Posterior cingulate gyrus (tissue), 11 donors: ENCODE data around the gene ZNF599.
"Not testable (repeated sequence)": the region's sequence is repeated elsewhere in the genome, so short reads cannot be mapped to it uniquely, and the experiment has no call there.

Experiments used
- DNase-seq, 10 donors: peaks; one replicate each; pipeline versions ENCODE4 v3.0.0 to v3.0.0-alpha.2; 2020 to 2021; ENCODE audit warnings: mixed read lengths in 3 of 10
- intact Hi-C: fragments of 100-400 bp; cut with DNase I; formaldehyde crosslinking; loops from one replicate; pipeline ENCODE4 v1.15.1; 2023

ZNF599 gene

GRCh38 chr19:34772697-34773554, at the start of gene ZNF599:
Gene ZNF599 (minus strand): TSS chr19:34773215. CDS start chr19:34772841, 374 bp downstream.
- intact Hi-C loops, result loop anchor here (2.0 to 5.0 kb wide), 2 partner anchors 41 to 96 kb away; partner anchors contain the start of genes SCGB2B2, ZNF181 and ZNF302

GRCh38 chr19:34818270-34818669, 45.3 kb upstream of the ZNF599 start:
- no peak for DNase-seq
- intact Hi-C loops, result no loop called here

More at GRCh38 chr19:34772697-34773554, at the start of gene ZNF599:
- peak; percentile 76 to 98 (median 88) for DNase-seq

- no peak for DNase-seq
- intact Hi-C loops, result no loop called here
Observed at GRCh38 chr19:34816708-34817107, 43.7 kb upstream of the ZNF599 start.

- intact Hi-C loops, result no loop called here
- no peak for DNase-seq
Observed at GRCh38 chr19:34808566-34808965, 35.6 kb upstream of the ZNF599 start.

GRCh38 chr19:34806976-34807860, 34.2 kb upstream of the ZNF599 start:
- intact Hi-C loops, result no loop called here
- no peak for DNase-seq

GRCh38 chr19:34804115-34804514, 31.1 kb upstream of the ZNF599 start:
- no peak for DNase-seq
- intact Hi-C loops, result no loop called here

- intact Hi-C loops, DNase-seq: not testable (repeated sequence)
Observed at GRCh38 chr19:34796953-34797352, 23.9 kb upstream of the ZNF599 start.

GRCh38 chr19:34794066-34794960, 21.3 kb upstream of the ZNF599 start:
- intact Hi-C loops, result no loop called here
- no peak for DNase-seq

- intact Hi-C loops, result no loop called here
- no peak for DNase-seq
Observed at GRCh38 chr19:34793565-34793964, 20.6 kb upstream of the ZNF599 start.

- intact Hi-C loops, result no loop called here
- DNase-seq, result no peak
Observed at GRCh38 chr19:34788074-34788473, 15.1 kb upstream of the ZNF599 start.

GRCh38 chr19:34787059-34787824, 14.2 kb upstream of the ZNF599 start:
- intact Hi-C loops, result no loop called here
- no peak for DNase-seq

GRCh38 chr19:34786236-34786635, 13.2 kb upstream of the ZNF599 start:
- intact Hi-C loops, result no loop called here
- no peak for DNase-seq

- DNase-seq, result no peak
- intact Hi-C loops, result no loop called here
Observed at GRCh38 chr19:34779652-34780051, 6.6 kb upstream of the ZNF599 start.

GRCh38 chr19:34778342-34778741, 5.3 kb upstream of the ZNF599 start:
- intact Hi-C loops, result no loop called here
- DNase-seq, result no peak

- intact Hi-C loops, result loop anchor here (5.0 kb wide), 1 partner anchor 43 kb away; the partner anchor contains the start of gene ZNF181
Observed at GRCh38 chr19:34774857-34775256, 1.8 kb upstream of the ZNF599 start.

GRCh38 chr19:34773555-34773864, 495 bp upstream of the ZNF599 start:
- intact Hi-C loops, result loop anchor here (2.0 to 5.0 kb wide), 2 partner anchors 41 to 97 kb away; partner anchors contain the start of genes SCGB2B2, ZNF181 and ZNF302
- DNase-seq, result no peak

More at GRCh38 chr19:34774857-34775256, 1.8 kb upstream of the ZNF599 start:
- no peak for DNase-seq

GRCh38 chr19:34767951-34768350, 5.1 kb downstream of the ZNF599 start:
- intact Hi-C loops, result no loop called here

GRCh38 chr19:34766386-34766785, 6.6 kb downstream of the ZNF599 start:
- intact Hi-C loops, result no loop called here
- DNase-seq, result no peak

More at GRCh38 chr19:34767951-34768350, 5.1 kb downstream of the ZNF599 start:
- no peak for DNase-seq

GRCh38 chr19:34759218-34759917, 13.6 kb downstream of the ZNF599 start:
- no peak for DNase-seq
- intact Hi-C loops, result no loop called here
